ENCODE measurements around the gene CBLB. TPM values are rescaled to one million over a fixed set of nuclear protein-coding genes. Genes with fewer than 3 reads are reported as not detected.
A peak's percentile ranks its signal among the peaks of the same experiment; 100 is the strongest.

Gene CBLB
- total RNA-seq, 1 experiment from 2014 or later: 29.3 TPM

GRCh38 chr3:105880681-105881290 is 12.0 kb upstream of the CBLB start:
- DNase-seq (ENCODE audit: low read depth, low spot score): no peak
- in situ Hi-C loops (cut with HindIII; ENCODE audit: low pct_unique_long_range_greater_than_20kb, low sequenced_read_pairs): no loop called here

- no peak for DNase-seq (ENCODE audit: low read depth, low spot score)
- in situ Hi-C loops (cut with HindIII; ENCODE audit: low pct_unique_long_range_greater_than_20kb, low sequenced_read_pairs): no loop called here
These were observed 9.2 kb upstream of the CBLB start for GRCh38 chr3:105878061-105878460.

GRCh38 chr3:105877336-105877910 is 8.6 kb upstream of the CBLB start:
- in situ Hi-C loops (cut with HindIII; ENCODE audit: low pct_unique_long_range_greater_than_20kb, low sequenced_read_pairs): no loop called here
- no peak for DNase-seq (ENCODE audit: low read depth, low spot score)

GRCh38 chr3:105876780-105877327 is 8.0 kb upstream of the CBLB start:
- no peak for DNase-seq (ENCODE audit: low read depth, low spot score)
- in situ Hi-C loops (cut with HindIII; ENCODE audit: low pct_unique_long_range_greater_than_20kb, low sequenced_read_pairs): no loop called here

- in situ Hi-C loops (cut with HindIII; ENCODE audit: low pct_unique_long_range_greater_than_20kb, low sequenced_read_pairs): no loop called here
These were observed 1.3 kb upstream of the CBLB start for GRCh38 chr3:105869861-105870755.

GRCh38 chr3:105869531-105869833 is 670 bp upstream of the CBLB start:
- in situ Hi-C loops (cut with HindIII; ENCODE audit: low pct_unique_long_range_greater_than_20kb, low sequenced_read_pairs): no loop called here
- no peak for DNase-seq (ENCODE audit: low read depth, low spot score)

More at GRCh38 chr3:105869861-105870755, 1.3 kb upstream of the CBLB start:
- no peak for DNase-seq (ENCODE audit: low read depth, low spot score)

GRCh38 chr3:105868431-105868741 is 426 bp downstream of the CBLB start:
- in situ Hi-C loops (cut with HindIII; ENCODE audit: low pct_unique_long_range_greater_than_20kb, low sequenced_read_pairs): no loop called here
- peak; percentile 49 for DNase-seq (ENCODE audit: low read depth, low spot score)

- in situ Hi-C loops (cut with HindIII; ENCODE audit: low pct_unique_long_range_greater_than_20kb, low sequenced_read_pairs): no loop called here
- no peak for DNase-seq (ENCODE audit: low read depth, low spot score)
These were observed 941 bp downstream of the CBLB start for GRCh38 chr3:105867712-105868430.

- DNase-seq (ENCODE audit: low read depth, low spot score): peak; percentile 58
- in situ Hi-C loops (cut with HindIII; ENCODE audit: low pct_unique_long_range_greater_than_20kb, low sequenced_read_pairs): no loop called here
These were observed 1.9 kb downstream of the CBLB start for GRCh38 chr3:105866656-105867653.

GRCh38 chr3:105865867-105866350 is 2.9 kb downstream of the CBLB start:
- DNase-seq (ENCODE audit: low read depth, low spot score): no peak

GRCh38 chr3:105865016-105865623 is 3.7 kb downstream of the CBLB start:
- DNase-seq (ENCODE audit: low read depth, low spot score): no peak
- in situ Hi-C loops (cut with HindIII; ENCODE audit: low pct_unique_long_range_greater_than_20kb, low sequenced_read_pairs): no loop called here

More at GRCh38 chr3:105865867-105866350, 2.9 kb downstream of the CBLB start:
- in situ Hi-C loops (cut with HindIII; ENCODE audit: low pct_unique_long_range_greater_than_20kb, low sequenced_read_pairs): no loop called here

GRCh38 chr3:105864212-105864611 is 4.6 kb downstream of the CBLB start:
- in situ Hi-C loops (cut with HindIII; ENCODE audit: low pct_unique_long_range_greater_than_20kb, low sequenced_read_pairs): no loop called here

GRCh38 chr3:105863608-105864007 is 5.2 kb downstream of the CBLB start:
- in situ Hi-C loops (cut with HindIII; ENCODE audit: low pct_unique_long_range_greater_than_20kb, low sequenced_read_pairs): no loop called here
- no peak for DNase-seq (ENCODE audit: low read depth, low spot score)

More at GRCh38 chr3:105864212-105864611, 4.6 kb downstream of the CBLB start:
- no peak for DNase-seq (ENCODE audit: low read depth, low spot score)

GRCh38 chr3:105862217-105862616 is 6.6 kb downstream of the CBLB start:
- DNase-seq (ENCODE audit: low read depth, low spot score): no peak
- in situ Hi-C loops (cut with HindIII; ENCODE audit: low pct_unique_long_range_greater_than_20kb, low sequenced_read_pairs): no loop called here

- DNase-seq (ENCODE audit: low read depth, low spot score): no peak
- in situ Hi-C loops (cut with HindIII; ENCODE audit: low pct_unique_long_range_greater_than_20kb, low sequenced_read_pairs): no loop called here
These were observed 8.2 kb downstream of the CBLB start for GRCh38 chr3:105860641-105861040.

GRCh38 chr3:105858017-105858416 is 10.8 kb downstream of the CBLB start:
- in situ Hi-C loops (cut with HindIII; ENCODE audit: low pct_unique_long_range_greater_than_20kb, low sequenced_read_pairs): no loop called here

More at GRCh38 chr3:105858017-105858416, 10.8 kb downstream of the CBLB start:
- no peak for DNase-seq (ENCODE audit: low read depth, low spot score)

Measured in SK-MEL-5 (cell line).